Neural cell (in vitro differentiated cells): ENCODE measurements around the gene ISCA2. TPM values are rescaled to one million over a fixed set of nuclear protein-coding genes. Genes with fewer than 3 reads are reported as not detected.
"Not testable (repeated sequence)": the region's sequence is repeated elsewhere in the genome, so short reads cannot be mapped to it uniquely, and the experiment has no call there.

Experiments
- H2AFZ ChIP-seq: fragments of 200-600, 300-800 bp; sonication (generic), shearing (Covaris generic); 2 replicates; pipeline ENCODE4 v1.6.0; 2014; ENCODE audit warnings: low read depth, mild to moderate bottlenecking, antibody characterized with exemption, low read length, moderate library complexity
- H3F3A ChIP-seq: fragments of 200-600 bp; shearing (Covaris generic); 2 replicates; pipeline ENCODE4 v1.6.1; 2016; ENCODE audit warnings: mild to moderate bottlenecking, moderate library complexity, mixed read lengths, antibody characterized with exemption, low read length; ENCODE audit not compliant: insufficient read depth, poor library complexity, severe bottlenecking
- H3K27ac ChIP-seq: fragments of 200-600, 300-800 bp; sonication (generic), shearing (Covaris generic); 2 replicates; pipeline ENCODE4 v1.5.1; 2014; ENCODE audit warnings: mild to moderate bottlenecking, low read length, moderate library complexity
- H3K27me3 ChIP-seq: fragments of 300-800, 200-600 bp; sonication (generic), shearing (Covaris generic); 2 replicates; pipeline ENCODE4 v1.6.0; 2014; ENCODE audit warnings: mild to moderate bottlenecking, low read depth, low read length, moderate library complexity; ENCODE audit not compliant: insufficient read depth
- H3K36me3 ChIP-seq: fragments of 300-800, 200-600 bp; sonication (generic), shearing (Covaris generic); 2 replicates; pipeline ENCODE4 v1.5.1; 2014; ENCODE audit warnings: mild to moderate bottlenecking, antibody characterized with exemption, low read length, moderate library complexity; ENCODE audit not compliant: insufficient read depth
- H3K4me2 ChIP-seq: fragments of 300-800, 200-600 bp; sonication (generic), shearing (Covaris generic); 2 replicates; pipeline ENCODE4 v1.6.0; 2014; ENCODE audit warnings: mild to moderate bottlenecking, low read length
- H3K4me3 ChIP-seq: fragments of 300-800, 200-600 bp; sonication (generic), shearing (Covaris generic); 2 replicates; pipeline ENCODE4 v1.5.1; 2014; ENCODE audit warnings: mild to moderate bottlenecking, low read length, moderate library complexity
- H3K79me2 ChIP-seq: fragments of 200-600 bp; shearing (Covaris generic); replicated peaks from 2 replicates; pipeline ENCODE4 v1.6.0; 2014; ENCODE audit warnings: mild to moderate bottlenecking, low read length, moderate library complexity; ENCODE audit not compliant: insufficient read depth
- H3K9ac ChIP-seq: fragments of 300-800, 200-600 bp; sonication (generic), shearing (Covaris generic); 2 replicates; pipeline ENCODE4 v1.6.1; 2016; ENCODE audit warnings: mild to moderate bottlenecking, low read length, mixed read lengths
- H3K9me2 ChIP-seq: fragments of 200-600 bp; shearing (Covaris generic); 2 replicates; pipeline ENCODE4 v1.6.1; 2016; ENCODE audit warnings: mild to moderate bottlenecking, low read length, mixed read lengths; ENCODE audit not compliant: insufficient read depth
- H3K9me3 ChIP-seq: fragments of 200-600, 300-800 bp; sonication (generic), shearing (Covaris generic); 2 replicates; pipeline ENCODE4 v1.6.1; 2016; ENCODE audit warnings: mild to moderate bottlenecking, mixed run types, low read length, moderate library complexity, mixed read lengths
- H4K20me1 ChIP-seq: fragments of 200-600 bp; shearing (Covaris generic); 2 replicates; pipeline ENCODE4 v1.6.1; 2016; ENCODE audit warnings: mild to moderate bottlenecking, mixed run types; ENCODE audit not compliant: insufficient read depth
- EP300 ChIP-seq: fragments of 450-650 bp; conservative IDR thresholded peaks from 2 replicates; pipeline ENCODE4 v1.6.1; 2014; ENCODE audit warnings: antibody characterized with exemption, mild to moderate bottlenecking, moderate library complexity; ENCODE audit not compliant: poor library complexity, severe bottlenecking
- EZH2 ChIP-seq: fragments of 200-600, 300-800 bp; shearing (Covaris generic), sonication (generic); IDR thresholded peaks from 2 replicates; pipeline ENCODE4 v1.6.1; 2014; ENCODE audit warnings: antibody characterized with exemption, low read length, borderline replicate concordance, mild to moderate bottlenecking; ENCODE audit not compliant: insufficient read depth, poor library complexity, severe bottlenecking
- MXI1 ChIP-seq: fragments of 450-650 bp; conservative IDR thresholded peaks from 2 replicates; pipeline ENCODE4 v1.6.1; 2014; ENCODE audit warnings: antibody characterized with exemption, mild to moderate bottlenecking; ENCODE audit not compliant: poor library complexity, severe bottlenecking
- RAD21 ChIP-seq: fragments of 450-650 bp; conservative IDR thresholded peaks from 2 replicates; pipeline ENCODE4 v1.6.1; 2014; ENCODE audit warnings: antibody characterized with exemption, mild to moderate bottlenecking, moderate library complexity
- SMC3 ChIP-seq: fragments of 450-650 bp; conservative IDR thresholded peaks from 2 replicates; pipeline ENCODE4 v1.6.1; 2014; ENCODE audit warnings: antibody characterized with exemption, mild to moderate bottlenecking, moderate library complexity; ENCODE audit not compliant: poor library complexity
- TAF1 ChIP-seq: IDR thresholded peaks from 2 replicates; pipeline ENCODE4 v1.6.1; 2012; ENCODE audit warnings: low read depth
- polyA plus RNA-seq: library from polyadenylated mRNA; depleted of rRNA; stranded (reverse); fragments of >200 nt; gene quantifications from 2 replicates; pipeline ENCODE4 v1.2.3, GENCODE V29; 2014
- TF ChIP-seq, protein P1 (sequence below): IDR thresholded peaks from 2 replicates; pipeline ENCODE4 v1.6.1; 2012; ENCODE audit warnings: borderline replicate concordance
- TF ChIP-seq, protein P2 (sequence below): fragments of 450-650 bp; IDR thresholded peaks from 2 replicates; pipeline ENCODE4 v1.5.1; 2014; ENCODE audit warnings: antibody characterized with exemption, mild to moderate bottlenecking, moderate library complexity; ENCODE audit not compliant: poor library complexity, severe bottlenecking

The ISCA2 gene
- polyA plus RNA-seq, 1 donor from 2014 or later, result 45.1 TPM

DNA sequence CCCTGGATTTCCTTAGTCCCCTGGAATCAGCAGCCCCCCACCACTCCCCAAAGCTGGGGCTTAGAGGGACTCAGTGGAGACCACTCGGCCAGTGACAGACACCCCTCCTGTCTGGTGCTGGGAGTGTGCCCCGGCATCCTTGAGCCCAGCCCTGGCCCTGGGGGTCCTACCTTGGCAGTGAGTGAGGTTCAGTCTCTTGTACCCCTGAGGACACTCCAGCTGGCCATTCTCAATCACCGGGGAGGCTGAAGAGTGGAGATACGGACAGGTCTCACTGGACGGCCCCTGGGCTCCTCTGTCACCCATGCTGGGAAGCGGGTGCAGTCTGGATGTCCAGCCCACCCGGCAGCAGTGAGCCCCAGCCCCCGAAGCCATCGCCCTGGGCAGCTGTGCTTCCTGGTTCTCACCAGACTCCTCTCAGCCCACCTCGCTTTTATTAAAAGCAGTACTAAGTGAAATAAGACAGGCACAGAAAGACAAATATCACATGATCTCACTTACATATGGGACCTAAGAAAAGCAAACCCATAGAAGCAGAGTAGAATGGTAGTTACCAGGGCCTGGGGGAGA lies 42.3 kb downstream of the ISCA2 start:
- no peaks in the 10 kb centered on the region for H3F3A ChIP-seq
- H3K9me2 ChIP-seq, result no peaks in the 10 kb centered on the region
- no peaks in the 10 kb centered on the region for H4K20me1 ChIP-seq
- no peaks in the 10 kb centered on the region for H3K36me3 ChIP-seq
- H3K79me2 ChIP-seq, result no peaks in the 10 kb centered on the region
- H3K4me2 ChIP-seq, result no peak overlapping the region
- no peak overlapping the region for H3K27ac ChIP-seq
- H3K4me3 ChIP-seq, result no peak overlapping the region
- H2AFZ ChIP-seq, result no peak overlapping the region
- no peaks in the 10 kb centered on the region for H3K27me3 ChIP-seq
- H3K9me3 ChIP-seq, result no peaks in the 10 kb centered on the region
- no peak overlapping the region for H3K9ac ChIP-seq
- TF ChIP-seq EP300 (no peak), RAD21 (no peak), MXI1 (no peak), TAF1 (no peak), SMC3 (no peak), EZH2 (no peak)
- TF ChIP-seq, protein P1, sequence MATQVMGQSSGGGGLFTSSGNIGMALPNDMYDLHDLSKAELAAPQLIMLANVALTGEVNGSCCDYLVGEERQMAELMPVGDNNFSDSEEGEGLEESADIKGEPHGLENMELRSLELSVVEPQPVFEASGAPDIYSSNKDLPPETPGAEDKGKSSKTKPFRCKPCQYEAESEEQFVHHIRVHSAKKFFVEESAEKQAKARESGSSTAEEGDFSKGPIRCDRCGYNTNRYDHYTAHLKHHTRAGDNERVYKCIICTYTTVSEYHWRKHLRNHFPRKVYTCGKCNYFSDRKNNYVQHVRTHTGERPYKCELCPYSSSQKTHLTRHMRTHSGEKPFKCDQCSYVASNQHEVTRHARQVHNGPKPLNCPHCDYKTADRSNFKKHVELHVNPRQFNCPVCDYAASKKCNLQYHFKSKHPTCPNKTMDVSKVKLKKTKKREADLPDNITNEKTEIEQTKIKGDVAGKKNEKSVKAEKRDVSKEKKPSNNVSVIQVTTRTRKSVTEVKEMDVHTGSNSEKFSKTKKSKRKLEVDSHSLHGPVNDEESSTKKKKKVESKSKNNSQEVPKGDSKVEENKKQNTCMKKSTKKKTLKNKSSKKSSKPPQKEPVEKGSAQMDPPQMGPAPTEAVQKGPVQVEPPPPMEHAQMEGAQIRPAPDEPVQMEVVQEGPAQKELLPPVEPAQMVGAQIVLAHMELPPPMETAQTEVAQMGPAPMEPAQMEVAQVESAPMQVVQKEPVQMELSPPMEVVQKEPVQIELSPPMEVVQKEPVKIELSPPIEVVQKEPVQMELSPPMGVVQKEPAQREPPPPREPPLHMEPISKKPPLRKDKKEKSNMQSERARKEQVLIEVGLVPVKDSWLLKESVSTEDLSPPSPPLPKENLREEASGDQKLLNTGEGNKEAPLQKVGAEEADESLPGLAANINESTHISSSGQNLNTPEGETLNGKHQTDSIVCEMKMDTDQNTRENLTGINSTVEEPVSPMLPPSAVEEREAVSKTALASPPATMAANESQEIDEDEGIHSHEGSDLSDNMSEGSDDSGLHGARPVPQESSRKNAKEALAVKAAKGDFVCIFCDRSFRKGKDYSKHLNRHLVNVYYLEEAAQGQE, result no peak
- TF ChIP-seq, protein P2, sequence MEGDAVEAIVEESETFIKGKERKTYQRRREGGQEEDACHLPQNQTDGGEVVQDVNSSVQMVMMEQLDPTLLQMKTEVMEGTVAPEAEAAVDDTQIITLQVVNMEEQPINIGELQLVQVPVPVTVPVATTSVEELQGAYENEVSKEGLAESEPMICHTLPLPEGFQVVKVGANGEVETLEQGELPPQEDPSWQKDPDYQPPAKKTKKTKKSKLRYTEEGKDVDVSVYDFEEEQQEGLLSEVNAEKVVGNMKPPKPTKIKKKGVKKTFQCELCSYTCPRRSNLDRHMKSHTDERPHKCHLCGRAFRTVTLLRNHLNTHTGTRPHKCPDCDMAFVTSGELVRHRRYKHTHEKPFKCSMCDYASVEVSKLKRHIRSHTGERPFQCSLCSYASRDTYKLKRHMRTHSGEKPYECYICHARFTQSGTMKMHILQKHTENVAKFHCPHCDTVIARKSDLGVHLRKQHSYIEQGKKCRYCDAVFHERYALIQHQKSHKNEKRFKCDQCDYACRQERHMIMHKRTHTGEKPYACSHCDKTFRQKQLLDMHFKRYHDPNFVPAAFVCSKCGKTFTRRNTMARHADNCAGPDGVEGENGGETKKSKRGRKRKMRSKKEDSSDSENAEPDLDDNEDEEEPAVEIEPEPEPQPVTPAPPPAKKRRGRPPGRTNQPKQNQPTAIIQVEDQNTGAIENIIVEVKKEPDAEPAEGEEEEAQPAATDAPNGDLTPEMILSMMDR, result no peak

DNA sequence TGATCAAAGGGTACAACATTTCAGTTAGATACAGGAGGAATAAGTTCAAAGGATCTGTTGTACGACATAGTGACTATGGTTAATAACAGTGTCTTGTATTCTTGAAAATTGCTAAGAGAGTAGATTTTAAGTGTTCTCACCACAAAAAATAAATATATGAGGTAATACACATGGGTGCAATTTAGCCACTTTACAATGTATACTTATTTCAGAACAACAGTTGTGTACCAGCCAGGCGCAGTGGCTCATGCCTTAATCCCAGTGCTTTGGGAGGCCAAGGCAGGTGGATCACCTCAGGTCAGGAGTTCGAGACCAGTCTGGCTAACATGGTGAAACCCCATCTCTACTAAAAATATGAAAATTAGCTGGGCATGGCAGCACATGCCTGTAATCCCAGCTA lies 42.8 kb downstream of the ISCA2 start:
- not testable (repeated sequence) for H2AFZ ChIP-seq, H3K79me2 ChIP-seq, H3K9me3 ChIP-seq, H3K9me2 ChIP-seq, H3K27ac ChIP-seq, H3K9ac ChIP-seq, H3K27me3 ChIP-seq, H3F3A ChIP-seq, H4K20me1 ChIP-seq, H3K4me2 ChIP-seq, H3K4me3 ChIP-seq, H3K36me3 ChIP-seq
